Mesodermal cell (in vitro differentiated cells): ENCODE data around the gene ZNRD2.
"Not testable (repeated sequence)": the region's sequence is repeated elsewhere in the genome, so short reads cannot be mapped to it uniquely, and the experiment has no call there.

Experiments used
- H3K27ac ChIP-seq: 2 replicates; pipeline ENCODE4 v1.7.0; 2013; ENCODE audit warnings: mild to moderate bottlenecking, low read depth, low read length, moderate library complexity; ENCODE audit not compliant: severe bottlenecking
- H3K36me3 ChIP-seq: 2 replicates; pipeline ENCODE4 v1.7.1; 2013; ENCODE audit warnings: mild to moderate bottlenecking, low read length, moderate library complexity; ENCODE audit not compliant: control insufficient read depth, insufficient read depth
- H3K4me1 ChIP-seq: one replicate; pipeline ENCODE4 v1.7.1; 2013; ENCODE audit warnings: mild to moderate bottlenecking, low read length; ENCODE audit not compliant: insufficient read depth, control insufficient read depth, poor library complexity, severe bottlenecking
- H3K4me3 ChIP-seq: 2 replicates; pipeline ENCODE4 v1.7.0; 2013; ENCODE audit warnings: low read length, control low read depth, mild to moderate bottlenecking; ENCODE audit not compliant: insufficient read depth, poor library complexity, severe bottlenecking; ENCODE audit errors: extremely low read depth
- H3K9me3 ChIP-seq: 2 replicates; pipeline ENCODE4 v1.7.1; 2013; ENCODE audit warnings: mild to moderate bottlenecking, low read length, moderate library complexity; ENCODE audit not compliant: control insufficient read depth
- WGBS, 2 experiments: methylation state at CpG; one replicate each; pipeline ENCODE4 v1.1.5; 2013; ENCODE audit warnings: missing lambda C conversion rate in 2 of 2; ENCODE audit not compliant: insufficient coverage in 2 of 2; 5-methylcytosine and 5-hydroxymethylcytosine counted together

The ZNRD2 gene

DNA sequence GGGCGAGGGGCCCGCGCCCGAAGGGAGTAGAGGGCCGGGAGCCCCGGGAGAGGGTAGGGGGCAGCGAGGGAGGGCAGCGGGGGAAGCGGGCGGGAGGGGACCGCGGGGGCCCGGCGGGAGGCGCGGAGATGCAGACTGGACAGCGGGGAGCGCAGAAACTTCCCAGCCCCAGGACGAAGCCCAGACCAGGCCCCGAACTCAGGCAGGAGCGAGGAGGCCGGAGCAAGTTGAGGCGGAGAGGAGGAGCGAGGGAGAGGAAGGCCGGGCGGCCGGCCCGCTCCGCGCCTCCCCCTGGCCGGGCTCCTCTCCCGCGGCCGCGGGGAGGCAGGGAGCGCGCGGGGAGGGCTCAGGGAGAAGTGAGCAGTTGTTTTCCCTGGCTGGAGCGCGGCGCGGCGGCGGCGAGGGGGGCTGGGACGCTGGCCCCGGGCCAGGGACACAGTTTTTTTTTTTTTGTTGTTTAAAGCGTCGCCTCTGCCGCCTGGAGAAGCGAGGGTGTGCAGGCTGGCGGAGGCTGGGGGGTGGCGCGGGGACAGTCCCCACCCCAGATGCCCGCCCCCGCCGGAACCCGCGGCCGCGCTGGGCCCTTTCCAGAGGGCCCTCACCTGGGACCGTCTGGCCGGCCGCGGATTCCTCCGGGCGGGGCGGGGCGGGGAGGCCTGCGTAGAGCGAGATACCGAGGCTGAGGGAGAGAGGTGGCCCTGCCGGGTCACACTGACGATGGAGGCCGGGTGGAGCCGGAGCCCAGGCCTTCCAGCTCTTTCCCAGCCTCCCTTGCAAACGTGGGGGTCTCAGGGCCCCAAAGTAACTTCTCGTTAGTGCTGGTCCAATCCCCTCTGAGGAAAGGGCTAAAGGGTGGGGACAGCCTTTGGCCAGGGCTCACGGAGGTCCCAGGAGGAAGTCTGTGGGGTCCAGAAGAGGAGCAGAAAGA is 12.0 kb upstream of the ZNRD2 start, which contains the start of gene LTBP3:
LTBP3 (minus strand) TSS at position 358 of the 928 bp plus-strand sequence. CDS start 400 bp downstream, outside the sequence.
- Histone ChIP-seq H3K4me1 (peaks cover 59% of the 10 kb centered on the region), H3K36me3 (no peaks in the 10 kb centered on the region), H3K9me3 (no peaks in the 10 kb centered on the region), H3K4me3 (peak within 1 kb of the TSS; percentile 44), H3K27ac (peak within 1 kb of the TSS; percentile 67)
- 1 to 2% methylated on average over 35 to 36 of the region's 79 CpGs for WGBS, 2 experiments

DNA sequence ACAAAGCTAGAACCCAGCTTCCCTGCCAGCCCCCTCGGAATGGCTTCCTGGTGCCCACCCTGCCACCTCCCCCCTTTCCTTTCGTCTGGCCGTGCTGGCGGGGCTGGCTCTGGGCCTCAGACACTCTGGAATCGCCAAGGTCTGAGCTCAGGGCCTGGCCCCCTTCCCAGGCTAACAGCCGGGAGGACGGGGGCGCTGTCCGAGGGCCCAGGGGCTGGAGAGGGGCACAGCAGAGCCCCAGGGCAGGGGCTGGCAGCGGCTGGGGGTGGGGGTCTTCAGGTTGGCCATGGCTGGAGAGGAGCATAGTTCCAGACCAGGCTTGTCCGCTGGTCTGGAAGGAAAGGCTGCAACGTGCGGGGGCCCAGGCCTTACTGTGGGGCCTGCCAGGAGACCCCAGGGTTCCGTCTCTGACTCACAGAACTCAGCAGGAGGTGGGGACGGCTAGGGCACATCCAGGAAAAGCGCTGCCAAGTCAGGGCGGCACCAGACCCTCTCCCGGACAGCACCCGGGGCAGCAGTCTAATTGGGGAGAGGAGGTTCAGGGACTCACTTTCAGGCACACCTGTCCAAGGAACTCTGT is 11.3 kb upstream of the ZNRD2 start:
- H3K4me3 ChIP-seq = peak overlapping the region; percentile 44
- 68 to 69% methylated on average over 9 to 19 of the region's 19 CpGs for WGBS, 2 experiments
- H3K4me1 ChIP-seq = peaks cover 53% of the 10 kb centered on the region
- no peaks in the 10 kb centered on the region for H3K36me3 ChIP-seq
- peak overlapping the region; percentile 67 for H3K27ac ChIP-seq
- no peaks in the 10 kb centered on the region for H3K9me3 ChIP-seq

DNA sequence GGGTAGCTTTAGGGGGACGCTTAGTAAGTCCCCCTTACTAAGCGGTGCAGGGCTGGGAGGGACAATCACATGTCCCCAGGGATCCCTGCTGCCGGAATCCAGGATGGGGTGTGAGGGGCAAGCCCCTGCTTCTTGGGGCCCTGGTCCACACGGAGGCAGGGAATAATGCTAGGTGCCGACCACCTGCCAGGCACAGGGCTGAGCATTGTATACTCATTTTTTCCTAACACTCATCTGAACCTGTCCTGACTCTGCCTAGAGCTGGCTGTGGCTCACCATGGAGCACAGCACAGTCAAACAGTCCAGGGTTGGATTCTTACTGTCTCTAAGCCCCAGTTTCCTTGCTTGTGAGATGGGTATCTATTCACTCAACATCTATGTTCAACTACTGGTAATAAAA is 10.7 kb upstream of the ZNRD2 start:
- H3K27ac ChIP-seq = peak overlapping the region; percentile 50
- H3K4me3 ChIP-seq = no peak overlapping the region
- H3K4me1 ChIP-seq = peaks cover 51% of the 10 kb centered on the region
- 71 to 89% methylated on average over 3 to 4 of the region's 5 CpGs for WGBS, 2 experiments
- H3K9me3 ChIP-seq = no peaks in the 10 kb centered on the region
- no peaks in the 10 kb centered on the region for H3K36me3 ChIP-seq

DNA sequence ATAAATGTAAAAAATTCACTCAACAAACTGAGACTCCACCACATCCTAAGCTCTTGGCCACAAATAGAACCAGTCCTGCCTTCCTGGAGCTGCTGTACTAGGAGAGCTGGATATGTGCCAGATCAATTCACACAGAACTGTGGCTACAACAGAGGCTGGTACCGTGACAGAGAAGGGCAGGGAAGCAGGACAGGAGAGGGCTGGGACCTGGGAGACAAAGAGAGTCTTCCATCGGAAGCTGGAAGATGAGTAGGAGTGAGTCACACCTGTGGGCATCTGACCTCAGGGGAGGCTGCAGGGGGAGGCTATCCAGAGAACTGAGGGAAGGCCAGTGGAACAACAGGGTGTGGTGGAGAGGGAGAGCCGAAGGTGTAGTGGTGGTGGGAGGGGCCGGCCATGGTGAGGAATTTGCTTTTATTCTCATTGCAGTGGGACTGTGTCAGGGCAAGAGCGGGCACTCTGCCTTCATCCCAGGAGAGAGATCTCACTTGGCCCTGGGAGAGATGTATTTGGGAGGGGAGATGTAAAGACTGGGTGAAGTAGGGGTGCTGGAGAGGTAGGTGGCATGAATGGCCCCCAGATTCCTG is 10.2 kb upstream of the ZNRD2 start:
- Histone ChIP-seq H3K27ac (peak overlapping the region; percentile 50), H3K4me1 (peaks cover 48% of the 10 kb centered on the region)

DNA sequence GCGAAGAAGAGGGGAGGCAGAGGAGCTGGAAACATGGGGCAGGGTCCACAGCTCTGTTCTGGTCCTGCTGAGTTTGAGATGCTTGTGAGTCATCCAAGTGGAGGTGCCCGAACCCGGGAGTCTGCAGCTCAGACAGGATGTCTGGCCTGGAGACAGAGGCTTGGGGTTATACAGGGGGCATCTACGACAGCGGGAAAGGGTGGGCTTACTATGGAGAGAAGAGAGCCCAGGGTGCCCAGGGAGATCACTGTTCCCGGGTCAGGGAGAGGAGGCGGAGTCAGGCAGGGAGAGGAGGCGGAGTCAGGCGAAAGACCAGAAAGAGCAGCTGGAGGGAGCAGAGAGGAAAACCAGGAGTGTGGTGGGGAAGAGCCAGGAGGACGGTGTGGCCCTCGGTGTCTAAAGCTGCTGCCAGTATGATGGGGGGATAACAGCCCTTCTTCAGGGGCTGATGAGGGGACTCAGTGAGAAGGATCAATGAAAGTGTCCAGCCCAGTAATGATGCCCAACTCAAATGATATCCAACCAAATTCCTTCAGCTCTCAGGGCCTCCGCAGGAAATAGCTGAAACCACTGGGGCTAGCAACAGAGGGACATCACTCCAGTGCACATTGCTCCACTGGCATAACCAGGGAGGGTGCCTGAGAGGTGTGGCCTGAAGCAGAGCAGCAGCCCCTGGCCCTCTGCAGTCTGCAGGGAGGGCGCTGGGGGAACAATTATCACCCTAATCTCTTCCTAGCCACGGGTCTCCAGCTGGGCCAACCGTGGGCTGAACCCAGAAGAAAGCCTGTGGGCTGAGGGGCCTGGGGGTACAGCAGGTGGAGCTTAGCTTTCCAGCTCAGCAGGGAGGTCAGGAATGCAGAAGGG is 9.5 kb upstream of the ZNRD2 start:
- peak overlapping the region; percentile 73 for H3K27ac ChIP-seq
- no peak overlapping the region for H3K4me3 ChIP-seq
- H3K9me3 ChIP-seq = no peaks in the 10 kb centered on the region
- 9 to 17% methylated on average over 8 to 12 of the region's 15 CpGs for WGBS, 2 experiments
- peaks cover 40% of the 10 kb centered on the region for H3K4me1 ChIP-seq
- no peaks in the 10 kb centered on the region for H3K36me3 ChIP-seq

More for the DNA sequence above, 10.2 kb upstream of the ZNRD2 start:
- H3K9me3 ChIP-seq = no peaks in the 10 kb centered on the region
- H3K36me3 ChIP-seq = no peaks in the 10 kb centered on the region
- WGBS, 2 experiments = 39 to 57% methylated on average over 4 to 5 of the region's 5 CpGs
- H3K4me3 ChIP-seq = no peak overlapping the region

DNA sequence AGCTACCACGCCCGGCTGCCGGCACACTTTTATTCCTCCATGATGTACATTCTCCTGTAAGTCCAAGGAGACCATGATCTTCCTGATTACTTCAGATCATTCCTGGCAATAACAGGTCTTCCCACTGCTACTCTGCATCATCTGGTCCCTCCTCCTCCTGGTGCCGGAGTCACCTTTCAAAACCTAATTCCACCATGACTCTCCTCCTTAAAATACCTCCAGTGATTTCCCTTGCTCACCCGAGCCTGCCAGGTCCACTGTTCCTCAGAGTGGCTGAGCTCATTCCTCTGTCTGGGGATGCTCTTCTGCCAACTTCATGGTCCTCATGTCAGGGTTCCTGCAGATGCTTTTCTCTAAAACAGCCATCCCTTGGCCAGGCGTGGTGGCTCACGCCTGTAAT is 8.3 kb upstream of the ZNRD2 start:
- no peak overlapping the region for H3K27ac ChIP-seq
- no peak overlapping the region for H3K4me3 ChIP-seq
- H3K9me3 ChIP-seq = no peaks in the 10 kb centered on the region
- 95 to 96% methylated on average over 6 to 7 of the region's 7 CpGs for WGBS, 2 experiments
- H3K36me3 ChIP-seq = no peaks in the 10 kb centered on the region
- peaks cover 37% of the 10 kb centered on the region for H3K4me1 ChIP-seq

DNA sequence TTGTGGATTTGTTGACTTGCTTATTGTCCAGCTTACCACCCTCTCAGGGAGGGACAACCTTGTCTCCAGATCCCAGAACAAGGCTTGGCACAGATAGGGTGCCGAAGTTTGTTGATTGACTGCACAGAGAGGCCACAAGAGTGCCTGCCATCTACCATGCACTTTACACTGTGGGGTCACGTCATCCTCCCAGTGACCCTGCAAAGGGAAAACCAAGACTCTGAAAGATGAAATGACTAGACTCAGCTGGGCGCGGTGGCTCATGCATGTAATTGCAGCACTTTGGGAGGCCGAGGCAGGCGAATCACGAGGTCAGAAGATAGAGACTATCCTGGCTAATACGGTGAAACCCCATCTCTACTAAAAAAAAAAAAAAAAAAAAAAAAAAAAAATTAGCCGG is 7.5 kb upstream of the ZNRD2 start:
- Histone ChIP-seq H3K4me1 (peaks cover 31% of the 10 kb centered on the region), H3K9me3 (no peaks in the 10 kb centered on the region), H3K27ac (no peak overlapping the region), H3K36me3 (no peaks in the 10 kb centered on the region), H3K4me3 (no peak overlapping the region)
- 93 to 100% methylated on average over 2 to 6 of the region's 9 CpGs for WGBS, 2 experiments

DNA sequence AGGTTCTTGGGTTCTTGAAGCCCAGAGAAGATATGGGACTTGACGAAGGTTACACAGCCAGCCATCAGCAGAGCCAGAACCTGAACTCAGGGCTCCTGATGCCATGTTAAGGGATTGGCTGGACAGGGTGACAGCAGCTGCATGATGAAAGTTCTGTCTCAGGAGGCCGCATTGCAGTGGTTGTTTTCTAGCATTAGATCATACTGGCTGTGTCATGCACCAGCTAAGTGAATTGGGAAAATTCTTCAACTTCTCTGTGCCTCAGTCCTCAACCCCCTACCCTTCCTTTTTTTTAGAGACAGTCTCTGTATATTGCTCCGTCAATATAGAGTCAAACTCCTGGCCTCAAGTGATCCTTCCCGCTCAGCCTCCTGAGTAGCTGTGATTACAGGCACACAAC is 6.7 kb upstream of the ZNRD2 start:
- WGBS, 2 experiments = 96 to 100% methylated on average over 4 of the region's 4 CpGs

DNA sequence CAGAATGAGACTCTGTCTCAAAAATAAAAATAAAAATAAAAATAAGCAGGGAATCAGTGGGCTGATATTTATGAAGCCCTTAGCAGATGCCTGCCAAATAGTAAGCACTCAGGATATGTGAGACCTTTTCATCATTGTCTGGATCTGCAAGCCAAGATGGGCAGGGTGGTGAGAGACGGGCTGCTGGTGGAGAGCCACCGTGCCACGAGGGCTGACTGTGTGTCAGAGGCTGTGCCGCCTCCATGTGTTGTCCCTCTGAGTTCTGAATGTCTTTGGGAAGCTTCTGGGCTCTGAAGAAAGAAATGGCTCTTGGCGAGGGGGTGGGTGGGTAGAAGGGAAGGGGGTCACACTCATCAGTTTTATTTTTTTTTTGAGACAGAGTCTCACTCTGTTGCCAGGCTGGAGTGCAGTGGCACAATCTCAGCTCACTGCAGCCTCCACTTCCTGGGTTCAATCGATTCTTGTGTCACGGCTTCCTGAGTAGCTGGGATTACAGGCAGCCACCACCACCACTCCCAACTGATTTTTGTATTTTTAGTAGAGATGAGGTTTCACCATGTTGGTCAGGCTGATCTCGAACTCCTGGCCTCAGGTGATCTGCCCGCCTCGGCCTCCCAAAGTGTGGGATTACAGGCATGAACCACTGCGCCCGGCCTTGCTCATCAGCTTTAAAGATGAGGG is 5.3 kb upstream of the ZNRD2 start:
- H3K9me3 ChIP-seq, H3K27ac ChIP-seq, H3K4me3 ChIP-seq, H3K36me3 ChIP-seq: not testable (repeated sequence)
- peaks cover 21% of the 10 kb centered on the region for H3K4me1 ChIP-seq
- 90 to 98% methylated on average over 6 to 9 of the region's 12 CpGs for WGBS, 2 experiments

More for the DNA sequence above, 6.7 kb upstream of the ZNRD2 start:
- H3K27ac ChIP-seq = peak overlapping the region; percentile 32
- no peaks in the 10 kb centered on the region for H3K9me3 ChIP-seq
- H3K4me3 ChIP-seq = no peak overlapping the region
- H3K4me1 ChIP-seq = peaks cover 30% of the 10 kb centered on the region
- H3K36me3 ChIP-seq = no peaks in the 10 kb centered on the region
